ENCODE measurements around the gene VWA5B1. TPM values are rescaled to one million over a fixed set of nuclear protein-coding genes. Genes with fewer than 3 reads are reported as not detected.

The VWA5B1 gene
- total RNA-seq, 2 donors from 2014 or later, result 0.44 TPM; not detected in 1

DNA sequence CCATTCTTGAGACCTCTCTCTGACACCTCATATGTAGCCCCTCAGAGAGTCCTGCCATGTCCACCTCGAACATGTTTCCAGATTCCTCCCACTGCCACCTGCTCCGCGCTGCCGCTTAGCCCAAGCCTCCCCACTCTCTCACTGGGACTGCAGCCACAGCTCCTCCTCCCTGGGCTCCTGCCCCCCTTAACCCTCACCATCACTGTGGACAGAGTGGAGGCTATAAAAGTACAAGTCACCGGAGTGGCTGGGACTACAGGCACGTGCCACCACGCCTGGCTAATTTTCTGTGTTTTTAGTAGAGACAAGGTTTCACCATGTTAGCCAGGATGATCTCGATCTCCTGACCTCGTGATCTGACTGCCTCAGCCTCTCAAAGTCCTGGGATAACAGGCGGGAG is 77.0 kb downstream of the VWA5B1 start:
- WGBS, 2 experiments (ENCODE audit: insufficient coverage in 1 of 2, insufficient read length in 1 of 2), result 67 to 74% methylated on average over 8 to 10 of the region's 10 CpGs
- H3K4me3 Mint-ChIP-seq, result no peak overlapping the region
- H3K27me3 Mint-ChIP-seq (ENCODE audit: insufficient read depth), result peaks cover 96% of the 10 kb centered on the region
- peaks cover 96% of the 10 kb centered on the region for H3K27me3 ChIP-seq (ENCODE audit: control insufficient read depth, insufficient read depth, low read length, poor library complexity, severe bottlenecking)
- no peak overlapping the region for H3K9ac ChIP-seq (ENCODE audit: extremely low read depth, low read length, poor library complexity, severe bottlenecking)
- no peaks in the 10 kb centered on the region for H3K4me1 ChIP-seq (ENCODE audit: control insufficient read depth, insufficient read depth, low read length)
- no peak overlapping the region for H3K27ac ChIP-seq (ENCODE audit: low read depth, low read length)
- no peak overlapping the region for H3K4me3 ChIP-seq (ENCODE audit: low read length)
- H3K27ac Mint-ChIP-seq, result no peak overlapping the region
- DNase-seq, result no peak
- H3K36me3 Mint-ChIP-seq (ENCODE audit: low read depth), result no peaks in the 10 kb centered on the region
- H3K9me3 Mint-ChIP-seq, result no peaks in the 10 kb centered on the region
- no peaks in the 10 kb centered on the region for H3K9me3 ChIP-seq (ENCODE audit: control insufficient read depth, low read length)
- H3K36me3 ChIP-seq (ENCODE audit: control insufficient read depth, insufficient read depth, low read length), result no peaks in the 10 kb centered on the region
- TF ChIP-seq, protein P1, sequence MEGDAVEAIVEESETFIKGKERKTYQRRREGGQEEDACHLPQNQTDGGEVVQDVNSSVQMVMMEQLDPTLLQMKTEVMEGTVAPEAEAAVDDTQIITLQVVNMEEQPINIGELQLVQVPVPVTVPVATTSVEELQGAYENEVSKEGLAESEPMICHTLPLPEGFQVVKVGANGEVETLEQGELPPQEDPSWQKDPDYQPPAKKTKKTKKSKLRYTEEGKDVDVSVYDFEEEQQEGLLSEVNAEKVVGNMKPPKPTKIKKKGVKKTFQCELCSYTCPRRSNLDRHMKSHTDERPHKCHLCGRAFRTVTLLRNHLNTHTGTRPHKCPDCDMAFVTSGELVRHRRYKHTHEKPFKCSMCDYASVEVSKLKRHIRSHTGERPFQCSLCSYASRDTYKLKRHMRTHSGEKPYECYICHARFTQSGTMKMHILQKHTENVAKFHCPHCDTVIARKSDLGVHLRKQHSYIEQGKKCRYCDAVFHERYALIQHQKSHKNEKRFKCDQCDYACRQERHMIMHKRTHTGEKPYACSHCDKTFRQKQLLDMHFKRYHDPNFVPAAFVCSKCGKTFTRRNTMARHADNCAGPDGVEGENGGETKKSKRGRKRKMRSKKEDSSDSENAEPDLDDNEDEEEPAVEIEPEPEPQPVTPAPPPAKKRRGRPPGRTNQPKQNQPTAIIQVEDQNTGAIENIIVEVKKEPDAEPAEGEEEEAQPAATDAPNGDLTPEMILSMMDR (conservative IDR thresholded peaks at IDR 0.05), result no peak
- no peaks in the 10 kb centered on the region for H3K4me1 Mint-ChIP-seq

DNA sequence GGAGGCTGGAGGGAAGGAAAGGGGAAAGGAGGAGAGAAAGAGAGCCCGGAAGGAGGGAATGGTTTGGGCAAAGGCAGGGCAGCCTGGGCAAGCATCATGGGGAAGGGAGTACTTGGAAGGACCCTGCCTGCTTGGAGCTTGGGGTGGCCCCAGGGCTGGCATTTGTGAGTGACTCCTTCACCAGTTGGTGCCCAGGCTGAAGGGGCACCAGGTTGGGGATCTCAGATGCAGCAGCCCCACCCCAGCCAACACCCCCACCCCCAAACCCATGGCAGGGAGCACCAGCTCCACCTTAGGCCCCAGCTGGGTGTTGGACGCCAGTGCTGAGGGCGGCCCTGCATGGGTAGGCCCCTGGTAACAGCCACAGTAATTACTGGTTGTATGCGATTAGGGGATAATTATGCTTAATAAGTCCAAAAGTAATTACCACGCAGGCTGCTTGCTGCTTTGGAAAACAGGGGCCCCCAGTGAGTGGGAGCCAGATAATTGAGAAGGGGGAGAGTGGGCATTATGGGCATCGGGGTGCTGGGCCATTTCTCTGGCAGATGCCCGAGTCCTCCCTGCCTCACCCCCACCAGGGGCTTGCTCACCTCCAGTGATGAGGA is 78.3 kb downstream of the VWA5B1 start:
- Histone ChIP-seq H3K36me3 (ENCODE audit: control insufficient read depth, insufficient read depth, low read length) (no peaks in the 10 kb centered on the region), H3K4me1 (ENCODE audit: control insufficient read depth, insufficient read depth, low read length) (no peaks in the 10 kb centered on the region), H3K4me3 (ENCODE audit: low read length) (no peak overlapping the region), H3K27ac (ENCODE audit: low read depth, low read length) (no peak overlapping the region), H3K9ac (ENCODE audit: extremely low read depth, low read length, poor library complexity, severe bottlenecking) (no peak overlapping the region), H3K27me3 (ENCODE audit: control insufficient read depth, insufficient read depth, low read length, poor library complexity, severe bottlenecking) (peaks cover 100% of the 10 kb centered on the region), H3K9me3 (ENCODE audit: control insufficient read depth, low read length) (no peaks in the 10 kb centered on the region)
- H3K36me3 Mint-ChIP-seq (ENCODE audit: low read depth), result no peaks in the 10 kb centered on the region
- TF ChIP-seq, protein P1 (conservative IDR thresholded peaks at IDR 0.05), result no peak
- no peaks in the 10 kb centered on the region for H3K9me3 Mint-ChIP-seq
- no peaks in the 10 kb centered on the region for H3K4me1 Mint-ChIP-seq
- peaks cover 99% of the 10 kb centered on the region for H3K27me3 Mint-ChIP-seq (ENCODE audit: insufficient read depth)
- no peak for DNase-seq
- 85 to 87% methylated on average over 4 to 7 of the region's 7 CpGs for WGBS, 2 experiments (ENCODE audit: insufficient coverage in 1 of 2, insufficient read length in 1 of 2)
- H3K4me3 Mint-ChIP-seq, result no peak overlapping the region
- H3K27ac Mint-ChIP-seq, result no peak overlapping the region

DNA sequence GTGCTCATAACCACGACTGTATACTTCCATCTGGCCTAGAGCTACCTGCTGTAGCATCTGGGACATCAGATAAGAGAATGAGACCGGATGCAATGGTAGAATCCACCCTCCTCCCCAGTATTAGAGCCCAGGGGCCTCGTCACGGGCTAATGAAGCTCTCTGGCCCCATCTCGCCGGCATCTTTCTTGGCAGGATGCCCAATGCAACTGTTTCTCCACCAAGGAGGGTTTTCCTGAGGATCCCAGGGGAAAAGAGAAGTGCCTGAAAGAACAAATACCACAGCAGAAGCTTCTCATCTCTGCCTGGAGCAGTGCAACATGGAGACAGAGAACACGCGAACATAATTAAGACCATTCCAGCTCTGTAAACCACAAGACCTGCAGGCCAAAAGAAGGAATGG is 80.0 kb downstream of the VWA5B1 start:
- 70 to 77% methylated on average over 5 to 8 of the region's 8 CpGs for WGBS, 2 experiments (ENCODE audit: insufficient coverage in 1 of 2, insufficient read length in 1 of 2)
- H3K9me3 Mint-ChIP-seq, result no peaks in the 10 kb centered on the region
- H3K9me3 ChIP-seq (ENCODE audit: control insufficient read depth, low read length), result no peaks in the 10 kb centered on the region
- H3K27me3 ChIP-seq (ENCODE audit: control insufficient read depth, insufficient read depth, low read length, poor library complexity, severe bottlenecking), result peaks cover 100% of the 10 kb centered on the region
- no peak overlapping the region for H3K4me3 ChIP-seq (ENCODE audit: low read length)
- TF ChIP-seq, protein P1 (conservative IDR thresholded peaks at IDR 0.05), result no peak
- H3K4me1 ChIP-seq (ENCODE audit: control insufficient read depth, insufficient read depth, low read length), result no peaks in the 10 kb centered on the region
- H3K27me3 Mint-ChIP-seq (ENCODE audit: insufficient read depth), result peaks cover 99% of the 10 kb centered on the region
- H3K9ac ChIP-seq (ENCODE audit: extremely low read depth, low read length, poor library complexity, severe bottlenecking), result no peak overlapping the region
- H3K36me3 Mint-ChIP-seq (ENCODE audit: low read depth), result no peaks in the 10 kb centered on the region
- H3K27ac ChIP-seq (ENCODE audit: low read depth, low read length), result no peak overlapping the region
- no peaks in the 10 kb centered on the region for H3K36me3 ChIP-seq (ENCODE audit: control insufficient read depth, insufficient read depth, low read length)
- no peak overlapping the region for H3K4me3 Mint-ChIP-seq
- H3K27ac Mint-ChIP-seq, result no peak overlapping the region
- no peak for DNase-seq
- no peaks in the 10 kb centered on the region for H3K4me1 Mint-ChIP-seq
